Tibial artery (tissue), 4 donors: ENCODE data around the gene GRIK1.

Experiments
- DNase-seq, 2 donors: peaks; one replicate each; pipeline ENCODE4 v3.0.0-alpha.2; 2019
- H3K27ac ChIP-seq, 2 donors: fragments of 200-600 bp; sonication (generic) in 1 of 2; 1 replicate in 1 of 2; 2 replicates in 1 of 2; pipeline ENCODE4 v1.5.1; 2018 to 2019; ENCODE audit warnings: mild to moderate bottlenecking in 1 of 2
- H3K27me3 ChIP-seq, 2 donors: fragments of 200-600 bp; sonication (generic) in 1 of 2; one replicate each; pipeline versions ENCODE4 v1.5.1 to v1.6.0; 2016 to 2019
- H3K36me3 ChIP-seq, 3 donors: fragments of 200-600 bp; sonication (generic) in 2 of 3; one replicate each; pipeline ENCODE4 v1.5.1; 2016 to 2019; ENCODE audit warnings: mild to moderate bottlenecking in 2 of 3
- H3K4me1 ChIP-seq, 4 donors: fragments of 200-600 bp; sonication (generic) in 2 of 4; 1 replicate in 3 of 4; 2 replicates in 1 of 4; pipeline ENCODE4 v1.5.1; 2016 to 2019
- H3K4me3 ChIP-seq, 2 donors: fragments of 200-600 bp; sonication (generic) in 1 of 2; 1 replicate in 1 of 2; 2 replicates in 1 of 2; pipeline ENCODE4 v1.5.1; 2018 to 2019; ENCODE audit warnings: mild to moderate bottlenecking in 2 of 2
- H3K9me3 ChIP-seq, 3 donors: fragments of 200-600 bp; sonication (generic) in 1 of 3; one replicate each; pipeline ENCODE4 v1.5.1; 2016 to 2019
- intact Hi-C: fragments of 100-400 bp; cut with DNase I; formaldehyde crosslinking; loops from one replicate; pipeline ENCODE4 v1.15.0; 2023; ENCODE audit warnings: low total_unique reads
- TF ChIP-seq, protein P1 (sequence below), 2 experiments: fragments of 200-600 bp in 1 of 2; fragments of 450-650 bp in 1 of 2; IDR thresholded peaks; one replicate each; pipeline ENCODE4 v1.5.1; 2017 to 2019; ENCODE audit warnings: antibody characterized with exemption in 2 of 2, mild to moderate bottlenecking in 1 of 2, moderate library complexity in 1 of 2

GRIK1 gene

DNA sequence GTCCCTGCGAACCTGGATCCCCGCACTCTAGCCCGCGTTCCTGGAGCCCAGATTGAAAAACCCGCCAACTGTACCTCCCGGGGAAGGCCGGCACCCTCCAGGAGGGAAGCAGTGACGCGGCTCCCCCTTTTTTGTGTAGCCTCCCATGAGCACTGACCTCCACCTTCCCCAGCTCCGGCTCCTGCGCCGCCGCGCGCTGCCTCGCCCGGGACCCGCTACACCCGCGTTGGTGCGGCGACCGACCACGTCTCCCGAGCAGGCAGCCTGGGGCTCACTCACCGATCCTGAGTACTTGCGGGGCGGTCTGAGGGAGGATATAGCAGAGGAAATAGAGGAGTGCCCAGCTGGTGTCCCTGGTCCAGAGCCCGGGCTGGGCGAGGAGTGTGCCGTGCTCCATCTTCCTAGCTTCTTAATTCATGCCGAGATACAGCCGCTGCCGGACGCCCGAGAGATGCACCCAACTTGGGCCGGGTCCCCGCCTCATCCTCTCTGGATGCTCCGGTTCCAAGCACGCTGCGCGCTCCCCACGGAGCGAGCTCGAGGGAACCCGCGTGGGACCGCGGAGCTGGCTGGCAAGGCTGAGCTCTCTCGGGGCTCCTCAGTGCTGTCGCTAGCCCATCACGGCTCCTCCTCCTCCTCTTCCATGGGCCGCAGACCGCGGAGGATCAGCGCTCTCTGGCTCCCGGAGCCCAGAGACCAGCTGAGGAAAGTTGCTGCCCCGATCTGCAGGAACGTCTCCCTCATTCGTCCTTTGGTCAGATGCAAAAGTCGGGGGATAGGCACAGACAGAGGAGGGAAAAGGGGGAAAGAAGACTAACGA is 482 bp downstream of the GRIK1 start:
- Histone ChIP-seq H3K36me3 (no peaks in the 10 kb centered on the region), H3K27me3 (peaks cover 0 to 26% of the 10 kb centered on the region in 2 donors), H3K4me1 (peaks cover 0 to 17% (median 12%) of the 10 kb centered on the region in 4 donors), H3K9me3 (no peaks in the 10 kb centered on the region), H3K4me3 (peak overlapping the region; percentile 26 to 46), H3K27ac (no peak overlapping the region)
- TF ChIP-seq, protein P1, sequence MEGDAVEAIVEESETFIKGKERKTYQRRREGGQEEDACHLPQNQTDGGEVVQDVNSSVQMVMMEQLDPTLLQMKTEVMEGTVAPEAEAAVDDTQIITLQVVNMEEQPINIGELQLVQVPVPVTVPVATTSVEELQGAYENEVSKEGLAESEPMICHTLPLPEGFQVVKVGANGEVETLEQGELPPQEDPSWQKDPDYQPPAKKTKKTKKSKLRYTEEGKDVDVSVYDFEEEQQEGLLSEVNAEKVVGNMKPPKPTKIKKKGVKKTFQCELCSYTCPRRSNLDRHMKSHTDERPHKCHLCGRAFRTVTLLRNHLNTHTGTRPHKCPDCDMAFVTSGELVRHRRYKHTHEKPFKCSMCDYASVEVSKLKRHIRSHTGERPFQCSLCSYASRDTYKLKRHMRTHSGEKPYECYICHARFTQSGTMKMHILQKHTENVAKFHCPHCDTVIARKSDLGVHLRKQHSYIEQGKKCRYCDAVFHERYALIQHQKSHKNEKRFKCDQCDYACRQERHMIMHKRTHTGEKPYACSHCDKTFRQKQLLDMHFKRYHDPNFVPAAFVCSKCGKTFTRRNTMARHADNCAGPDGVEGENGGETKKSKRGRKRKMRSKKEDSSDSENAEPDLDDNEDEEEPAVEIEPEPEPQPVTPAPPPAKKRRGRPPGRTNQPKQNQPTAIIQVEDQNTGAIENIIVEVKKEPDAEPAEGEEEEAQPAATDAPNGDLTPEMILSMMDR (IDR thresholded peaks at IDR 0.05) = no peak
- no peak for DNase-seq
- intact Hi-C loops = no loop called here

DNA sequence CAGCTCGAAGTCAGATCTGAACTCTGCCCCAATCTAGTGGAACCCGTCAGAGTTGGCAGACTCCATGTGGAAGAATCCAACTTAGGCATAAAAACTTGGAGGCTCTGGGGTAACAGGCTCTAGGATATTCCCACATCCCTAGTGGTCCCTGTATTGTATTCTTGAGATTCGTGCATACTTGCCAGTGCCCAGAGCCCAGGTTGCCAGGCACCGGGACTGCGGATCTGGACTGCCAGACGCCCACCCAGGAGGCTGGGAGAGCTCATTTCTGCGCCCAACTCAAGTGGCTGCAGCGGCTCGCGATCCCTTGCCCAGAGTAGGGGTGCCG is 1.1 kb downstream of the GRIK1 start:
- DNase-seq = no peak
- intact Hi-C loops = no loop called here
- no peaks in the 10 kb centered on the region for H3K36me3 ChIP-seq
- H3K9me3 ChIP-seq = no peaks in the 10 kb centered on the region
- H3K4me1 ChIP-seq = peaks cover 0 to 17% (median 12%) of the 10 kb centered on the region in 4 donors
- H3K27ac ChIP-seq = no peak overlapping the region
- peak overlapping the region in 1 of 2 donors; percentile 46 for H3K4me3 ChIP-seq
- H3K27me3 ChIP-seq = peaks cover 0 to 26% of the 10 kb centered on the region in 2 donors
- TF ChIP-seq, protein P1 (IDR thresholded peaks at IDR 0.05) = no peak

GRCh38 chr21:29933088-29933487 is 6.7 kb downstream of the GRIK1 start:
- TF ChIP-seq, protein P1 (IDR thresholded peaks at IDR 0.05) = no peak
- no peaks in the 10 kb centered on the region for H3K9me3 ChIP-seq
- no peaks in the 10 kb centered on the region for H3K4me1 ChIP-seq
- no peak overlapping the region for H3K27ac ChIP-seq
- no peaks in the 10 kb centered on the region for H3K36me3 ChIP-seq
- DNase-seq = no peak
- intact Hi-C loops = no loop called here
- H3K4me3 ChIP-seq = no peak overlapping the region
- H3K27me3 ChIP-seq = peaks cover 0 to under 1% of the 10 kb centered on the region in 2 donors

DNA sequence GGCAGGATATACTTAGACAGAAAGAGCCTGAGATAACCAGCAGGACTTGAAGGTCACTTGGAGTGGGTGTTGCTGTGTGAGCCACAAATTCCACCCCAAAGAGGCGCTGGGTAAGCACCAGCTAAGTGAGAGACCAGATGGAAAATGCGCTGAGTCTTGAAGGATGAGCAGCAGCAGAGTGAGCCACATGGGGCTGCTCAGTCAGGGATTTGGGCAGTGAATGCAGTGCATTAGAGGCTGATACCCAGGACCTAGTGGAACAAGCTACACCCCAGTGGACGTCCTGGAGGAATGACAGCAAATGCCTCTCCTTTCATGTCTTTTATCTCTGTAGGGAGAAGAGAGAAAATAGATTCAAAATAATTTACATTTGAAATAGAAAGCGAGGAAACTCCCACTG is 11.3 kb downstream of the GRIK1 start:
- H3K27me3 ChIP-seq = no peaks in the 10 kb centered on the region
- no peaks in the 10 kb centered on the region for H3K36me3 ChIP-seq
- no peak overlapping the region for H3K27ac ChIP-seq
- TF ChIP-seq, protein P1 (IDR thresholded peaks at IDR 0.05) = no peak
- no peak overlapping the region for H3K4me3 ChIP-seq
- intact Hi-C loops = no loop called here
- H3K9me3 ChIP-seq = no peaks in the 10 kb centered on the region
- no peaks in the 10 kb centered on the region for H3K4me1 ChIP-seq
- DNase-seq = no peak

DNA sequence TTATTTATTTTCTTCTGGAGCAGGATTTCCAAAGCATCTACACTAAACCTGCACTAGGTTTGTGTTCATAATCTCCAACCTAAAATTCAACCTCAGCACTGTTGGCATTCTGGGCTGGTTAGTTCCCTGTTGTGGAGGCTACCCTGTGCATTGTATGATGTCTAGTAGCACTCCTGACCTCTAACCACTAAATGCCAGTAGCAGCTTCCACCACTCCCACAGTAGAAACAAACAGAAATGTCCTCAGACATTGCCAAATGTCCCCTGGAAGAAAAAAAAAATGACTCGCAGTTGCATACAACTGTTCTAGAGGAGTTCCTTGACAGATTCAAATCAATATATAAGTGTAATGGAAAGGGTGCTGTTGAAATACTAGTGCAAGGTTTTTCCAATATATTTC is 18.9 kb downstream of the GRIK1 start:
- Histone ChIP-seq H3K9me3 (no peaks in the 10 kb centered on the region), H3K27ac (no peak overlapping the region), H3K4me3 (no peak overlapping the region), H3K27me3 (no peaks in the 10 kb centered on the region), H3K36me3 (no peaks in the 10 kb centered on the region), H3K4me1 (no peaks in the 10 kb centered on the region)
- no peak for DNase-seq
- intact Hi-C loops = no loop called here
- TF ChIP-seq, protein P1 (IDR thresholded peaks at IDR 0.05) = no peak
